ENCODE measurements around the gene COL24A1. TPM values are rescaled to one million over a fixed set of nuclear protein-coding genes. Genes with fewer than 3 reads are reported as not detected.

Gene COL24A1
- total RNA-seq, 5 donors from 2014 or later (not counting 1 experiment from before 2014, with no cell fraction given) = 0.06 to 0.40 (median 0.25) TPM

DNA sequence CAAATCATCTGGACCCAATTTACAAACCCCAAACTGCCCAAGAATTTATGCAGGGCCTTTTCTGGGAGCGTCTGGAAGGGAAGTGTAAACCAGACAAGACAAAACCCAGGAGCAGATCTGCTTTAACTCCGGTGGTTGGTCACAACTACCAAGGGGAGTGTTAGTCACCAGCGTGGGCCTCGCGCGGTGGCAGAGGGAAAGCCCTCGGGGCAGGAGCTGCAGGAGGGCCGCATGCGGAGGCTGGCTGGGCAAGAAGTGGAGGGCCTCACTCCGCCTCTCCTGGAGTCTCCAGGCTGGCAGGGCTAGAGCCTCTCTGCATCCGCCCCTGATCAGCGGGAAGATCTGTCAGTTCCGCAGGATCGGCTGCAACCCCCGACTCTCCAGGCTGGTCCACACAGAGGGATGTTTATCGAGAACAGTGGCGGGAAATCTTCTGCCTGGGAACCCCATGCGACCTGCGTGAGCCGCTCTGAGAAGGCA lies 2.0 kb downstream of the COL24A1 start:
- CTCF ChIA-PET = no interaction called here
- DNase-seq (no peak), ATAC-seq (replicated peaks in 1 of 4) (no peak)
- Histone ChIP-seq H3K9me3 (peaks cover 2% of the 10 kb centered on the region), H3K27me3 (replicated peaks in 1 of 2; ENCODE audit: control insufficient read depth in 2 of 2, extremely low read depth in 1 of 2, insufficient read depth in 2 of 2, low read length in 1 of 2) (peaks cover 2 to 25% of the 10 kb centered on the region in 2 experiments), H3K4me1 (ENCODE audit: control insufficient read depth in 1 of 2, extremely low read depth in 1 of 2, insufficient read depth in 2 of 2, low read length in 2 of 2) (peaks cover 6 to 15% of the 10 kb centered on the region in 2 experiments), H3K4me3 (ENCODE audit: control insufficient read depth in 1 of 2, extremely low read depth in 1 of 2, low read length in 1 of 2) (no peak overlapping the region), H3K27ac (ENCODE audit: low read length) (no peak overlapping the region), H3K36me3 (ENCODE audit: control insufficient read depth in 2 of 2, extremely low read depth in 1 of 2, insufficient read depth in 1 of 2, low read length in 1 of 2) (no peaks in the 10 kb centered on the region)
- WGBS (ENCODE audit: insufficient coverage) = 93% methylated on average over 15 of the region's 20 CpGs
- peaks cover 0 to 9% (median 6%) of the 10 kb centered on the region in 3 donors for H3K4me1 Mint-ChIP-seq
- H3K36me3 Mint-ChIP-seq = no peaks in the 10 kb centered on the region
- H3K9me3 Mint-ChIP-seq = no peaks in the 10 kb centered on the region
- POLR2A ChIA-PET = no interaction called here
- H3K27ac Mint-ChIP-seq = no peak overlapping the region
- no peak overlapping the region for H3K4me3 Mint-ChIP-seq
- peaks cover 31 to 32% of the 10 kb centered on the region in 2 donors for H3K27me3 Mint-ChIP-seq

DNA sequence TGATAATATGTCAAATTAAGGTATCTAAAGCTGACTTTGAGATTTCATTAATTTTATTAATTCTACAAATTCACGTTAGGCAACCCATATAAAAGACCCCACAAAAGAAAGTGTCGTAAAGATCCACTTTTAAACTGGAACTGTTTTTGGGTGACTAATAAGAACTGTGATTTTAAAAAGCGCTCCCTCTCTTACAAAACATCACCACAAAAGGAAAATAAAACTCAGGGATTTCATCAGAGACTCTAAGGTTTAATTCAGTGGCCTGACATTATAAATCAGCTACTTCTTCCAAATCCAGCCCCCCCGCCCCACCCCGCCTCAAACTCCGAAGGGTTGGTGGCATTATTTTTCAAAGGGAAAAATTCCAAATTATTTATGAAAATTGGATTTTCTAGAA lies 2.7 kb downstream of the COL24A1 start:
- peaks cover 2% of the 10 kb centered on the region for H3K9me3 ChIP-seq
- Mint-ChIP-seq H3K9me3 (no peaks in the 10 kb centered on the region), H3K4me3 (no peak overlapping the region), H3K27ac (no peak overlapping the region), H3K4me1 (peaks cover 0 to 9% (median 6%) of the 10 kb centered on the region in 3 donors), H3K27me3 (peaks cover 30 to 32% of the 10 kb centered on the region in 2 donors), H3K36me3 (no peaks in the 10 kb centered on the region)
- H3K4me3 ChIP-seq (ENCODE audit: control insufficient read depth in 1 of 2, extremely low read depth in 1 of 2, low read length in 1 of 2) = no peak overlapping the region
- WGBS (ENCODE audit: insufficient coverage) = no CpG with 5 or more reads among the region's 6 CpGs
- H3K4me1 ChIP-seq (ENCODE audit: control insufficient read depth in 1 of 2, extremely low read depth in 1 of 2, insufficient read depth in 2 of 2, low read length in 2 of 2) = peaks cover 6 to 15% of the 10 kb centered on the region in 2 experiments
- no peak overlapping the region for H3K27ac ChIP-seq (ENCODE audit: low read length)
- POLR2A ChIA-PET = no interaction called here
- CTCF ChIA-PET = no interaction called here
- DNase-seq (no peak), ATAC-seq (replicated peaks in 1 of 4) (no peak)
- peaks cover 2 to 25% of the 10 kb centered on the region in 2 experiments for H3K27me3 ChIP-seq (replicated peaks in 1 of 2; ENCODE audit: control insufficient read depth in 2 of 2, extremely low read depth in 1 of 2, insufficient read depth in 2 of 2, low read length in 1 of 2)
- H3K36me3 ChIP-seq (ENCODE audit: control insufficient read depth in 2 of 2, extremely low read depth in 1 of 2, insufficient read depth in 1 of 2, low read length in 1 of 2) = no peaks in the 10 kb centered on the region

- no peak overlapping the region for H3K27ac Mint-ChIP-seq
- Histone ChIP-seq H3K36me3 (ENCODE audit: control insufficient read depth in 2 of 2, extremely low read depth in 1 of 2, insufficient read depth in 1 of 2, low read length in 1 of 2) (no peaks in the 10 kb centered on the region), H3K4me3 (ENCODE audit: control insufficient read depth in 1 of 2, extremely low read depth in 1 of 2, low read length in 1 of 2) (no peak overlapping the region), H3K4me1 (ENCODE audit: control insufficient read depth in 1 of 2, extremely low read depth in 1 of 2, insufficient read depth in 2 of 2, low read length in 2 of 2) (peaks cover 6 to 15% of the 10 kb centered on the region in 2 experiments), H3K27ac (ENCODE audit: low read length) (no peak overlapping the region), H3K9me3 (no peaks in the 10 kb centered on the region), H3K27me3 (replicated peaks in 1 of 2; ENCODE audit: control insufficient read depth in 2 of 2, extremely low read depth in 1 of 2, insufficient read depth in 2 of 2, low read length in 1 of 2) (peaks cover 2 to 25% of the 10 kb centered on the region in 2 experiments)
- H3K4me1 Mint-ChIP-seq = peaks cover 0 to 9% (median 6%) of the 10 kb centered on the region in 3 donors
- WGBS (ENCODE audit: insufficient coverage) = no CpG with 5 or more reads among the region's 1 CpG
- ChIA-PET POLR2A (no interaction called here), CTCF (no interaction called here)
- H3K9me3 Mint-ChIP-seq = no peaks in the 10 kb centered on the region
- peaks cover 27 to 28% of the 10 kb centered on the region in 2 donors for H3K27me3 Mint-ChIP-seq
- DNase-seq = no peak
- ATAC-seq (replicated peaks in 1 of 4) = no peak
- H3K36me3 Mint-ChIP-seq = no peaks in the 10 kb centered on the region
- no peak overlapping the region for H3K4me3 Mint-ChIP-seq
These were observed 3.7 kb downstream of the COL24A1 start for GRCh38 chr1:86152887-86153286.

DNA sequence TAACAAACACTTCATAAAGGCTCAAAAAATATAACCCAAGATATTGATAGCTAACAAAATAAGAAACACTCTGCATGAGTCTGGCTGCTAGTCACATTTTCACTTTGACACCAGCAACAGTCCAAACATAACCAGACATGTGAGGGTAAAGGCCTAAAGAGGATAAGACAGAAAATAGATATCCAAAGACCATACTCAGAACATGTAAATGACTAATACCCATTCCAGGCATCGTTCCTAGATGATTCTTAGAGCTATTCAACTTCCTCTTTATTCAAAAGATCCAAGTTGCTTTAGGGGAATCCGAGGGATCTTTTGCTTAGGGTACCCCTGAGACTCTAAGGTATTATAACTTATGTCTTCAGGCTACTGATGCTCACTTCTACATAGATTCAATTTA lies 5.1 kb downstream of the COL24A1 start:
- DNase-seq (no peak), ATAC-seq (replicated peaks in 1 of 4) (no peak)
- Histone ChIP-seq H3K36me3 (ENCODE audit: control insufficient read depth in 2 of 2, extremely low read depth in 1 of 2, insufficient read depth in 1 of 2, low read length in 1 of 2) (no peaks in the 10 kb centered on the region), H3K27me3 (replicated peaks in 1 of 2; ENCODE audit: control insufficient read depth in 2 of 2, extremely low read depth in 1 of 2, insufficient read depth in 2 of 2, low read length in 1 of 2) (peaks cover 0 to 20% of the 10 kb centered on the region in 2 experiments), H3K27ac (ENCODE audit: low read length) (no peak overlapping the region), H3K4me3 (ENCODE audit: control insufficient read depth in 1 of 2, extremely low read depth in 1 of 2, low read length in 1 of 2) (no peak overlapping the region), H3K4me1 (ENCODE audit: control insufficient read depth in 1 of 2, extremely low read depth in 1 of 2, insufficient read depth in 2 of 2, low read length in 2 of 2) (peaks cover 3 to 11% of the 10 kb centered on the region in 2 experiments), H3K9me3 (no peaks in the 10 kb centered on the region)
- ChIA-PET CTCF (no interaction called here), POLR2A (no interaction called here)
- H3K9me3 Mint-ChIP-seq = no peaks in the 10 kb centered on the region
- H3K27me3 Mint-ChIP-seq = peaks cover 17 to 18% of the 10 kb centered on the region in 2 donors
- H3K4me3 Mint-ChIP-seq = no peak overlapping the region
- H3K4me1 Mint-ChIP-seq = peaks cover 0 to 4% (median 2%) of the 10 kb centered on the region in 3 donors
- no CpG with 5 or more reads among the region's 2 CpGs for WGBS (ENCODE audit: insufficient coverage)
- no peak overlapping the region for H3K27ac Mint-ChIP-seq
- H3K36me3 Mint-ChIP-seq = no peaks in the 10 kb centered on the region

DNA sequence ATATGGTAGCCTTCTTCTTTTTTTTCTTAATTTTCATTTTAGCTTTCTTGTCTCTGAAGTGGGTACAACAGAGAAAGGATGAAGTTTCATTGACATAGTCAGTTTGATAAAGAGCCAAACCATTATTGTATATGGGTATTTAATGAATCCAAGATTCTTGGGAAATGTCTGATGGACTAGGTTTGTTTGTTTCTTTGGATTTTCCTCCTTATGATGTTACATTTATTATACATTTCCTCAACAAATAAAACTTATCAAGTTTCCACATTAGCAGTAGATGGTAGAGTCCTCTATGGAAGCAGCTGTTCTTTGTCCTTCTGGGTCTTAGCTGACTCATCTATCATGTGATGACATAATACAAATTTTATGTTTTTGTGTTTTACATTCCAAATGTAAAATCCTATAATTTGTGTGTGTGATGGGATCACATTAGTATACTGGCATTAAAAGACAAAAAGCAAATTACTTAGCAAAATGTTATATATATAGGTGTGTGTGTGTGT lies 6.0 kb downstream of the COL24A1 start:
- H3K9me3 Mint-ChIP-seq = no peaks in the 10 kb centered on the region
- Histone ChIP-seq H3K27ac (ENCODE audit: low read length) (no peak overlapping the region), H3K4me1 (ENCODE audit: control insufficient read depth in 1 of 2, extremely low read depth in 1 of 2, insufficient read depth in 2 of 2, low read length in 2 of 2) (peaks cover 0 to 5% of the 10 kb centered on the region in 2 experiments), H3K9me3 (no peaks in the 10 kb centered on the region), H3K27me3 (replicated peaks in 1 of 2; ENCODE audit: control insufficient read depth in 2 of 2, extremely low read depth in 1 of 2, insufficient read depth in 2 of 2, low read length in 1 of 2) (peaks cover 0 to 12% of the 10 kb centered on the region in 2 experiments), H3K4me3 (ENCODE audit: control insufficient read depth in 1 of 2, extremely low read depth in 1 of 2, low read length in 1 of 2) (no peak overlapping the region), H3K36me3 (ENCODE audit: control insufficient read depth in 2 of 2, extremely low read depth in 1 of 2, insufficient read depth in 1 of 2, low read length in 1 of 2) (no peaks in the 10 kb centered on the region)
- CTCF ChIA-PET = no interaction called here
- H3K27me3 Mint-ChIP-seq = peaks cover 12 to 18% of the 10 kb centered on the region in 2 donors
- H3K27ac Mint-ChIP-seq = no peak overlapping the region
- DNase-seq (no peak), ATAC-seq (replicated peaks in 1 of 4) (no peak)
- H3K36me3 Mint-ChIP-seq = no peaks in the 10 kb centered on the region
- H3K4me1 Mint-ChIP-seq = peaks cover 0 to 1% (median 0%) of the 10 kb centered on the region in 3 donors
- no peak overlapping the region for H3K4me3 Mint-ChIP-seq
- POLR2A ChIA-PET = no interaction called here

- Mint-ChIP-seq H3K4me3 (no peak overlapping the region), H3K27ac (no peak overlapping the region), H3K36me3 (no peaks in the 10 kb centered on the region), H3K9me3 (no peaks in the 10 kb centered on the region), H3K27me3 (peaks cover 5 to 14% of the 10 kb centered on the region in 2 donors), H3K4me1 (no peaks in the 10 kb centered on the region)
- Histone ChIP-seq H3K4me3 (ENCODE audit: control insufficient read depth in 1 of 2, extremely low read depth in 1 of 2, low read length in 1 of 2) (no peak overlapping the region), H3K27me3 (replicated peaks in 1 of 2; ENCODE audit: control insufficient read depth in 2 of 2, extremely low read depth in 1 of 2, insufficient read depth in 2 of 2, low read length in 1 of 2) (peaks cover 0 to 2% of the 10 kb centered on the region in 2 experiments), H3K27ac (ENCODE audit: low read length) (no peak overlapping the region), H3K4me1 (ENCODE audit: control insufficient read depth in 1 of 2, extremely low read depth in 1 of 2, insufficient read depth in 2 of 2, low read length in 2 of 2) (no peaks in the 10 kb centered on the region), H3K36me3 (ENCODE audit: control insufficient read depth in 2 of 2, extremely low read depth in 1 of 2, insufficient read depth in 1 of 2, low read length in 1 of 2) (no peaks in the 10 kb centered on the region), H3K9me3 (no peaks in the 10 kb centered on the region)
- ATAC-seq (replicated peaks in 1 of 4) (no peak), DNase-seq (no peak)
- POLR2A ChIA-PET = no interaction called here
- WGBS (ENCODE audit: insufficient coverage) = no CpG with 5 or more reads among the region's 1 CpG
- CTCF ChIA-PET = no interaction called here
These were observed 7.0 kb downstream of the COL24A1 start for GRCh38 chr1:86149591-86149990.

DNA sequence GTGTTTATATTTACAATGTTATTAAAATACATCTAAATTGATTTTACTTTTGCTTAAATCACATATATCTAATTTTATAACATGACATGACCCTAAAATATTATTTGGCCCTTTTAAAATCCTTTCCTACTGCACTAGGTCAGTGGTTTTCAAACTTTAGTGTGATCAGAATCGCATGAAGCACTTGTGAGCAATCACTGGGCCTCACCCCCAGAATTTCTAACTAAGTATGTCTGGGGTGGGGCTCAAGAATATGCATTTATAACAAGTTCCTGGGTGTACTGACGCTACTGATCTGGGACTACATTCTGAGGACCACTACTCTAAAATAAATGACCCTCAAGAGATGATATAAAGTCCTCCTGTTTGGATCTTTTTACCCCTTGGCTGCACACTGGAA lies 8.8 kb downstream of the COL24A1 start:
- CTCF ChIA-PET = no interaction called here
- POLR2A ChIA-PET = no interaction called here

More for the DNA sequence above, 8.8 kb downstream of the COL24A1 start:
- H3K36me3 ChIP-seq (ENCODE audit: control insufficient read depth in 2 of 2, extremely low read depth in 1 of 2, insufficient read depth in 1 of 2, low read length in 1 of 2) = no peaks in the 10 kb centered on the region
- H3K4me1 ChIP-seq (ENCODE audit: control insufficient read depth in 1 of 2, extremely low read depth in 1 of 2, insufficient read depth in 2 of 2, low read length in 2 of 2) = no peaks in the 10 kb centered on the region
- DNase-seq (no peak), ATAC-seq (replicated peaks in 1 of 4) (no peak)
- no peaks in the 10 kb centered on the region for H3K27me3 ChIP-seq (replicated peaks in 1 of 2; ENCODE audit: control insufficient read depth in 2 of 2, extremely low read depth in 1 of 2, insufficient read depth in 2 of 2, low read length in 1 of 2)
- H3K9me3 ChIP-seq = no peaks in the 10 kb centered on the region
- H3K27ac ChIP-seq (ENCODE audit: low read length) = no peak overlapping the region
- no peaks in the 10 kb centered on the region for H3K9me3 Mint-ChIP-seq
- no peak overlapping the region for H3K27ac Mint-ChIP-seq
- H3K36me3 Mint-ChIP-seq = no peaks in the 10 kb centered on the region
- peaks cover 0 to 3% of the 10 kb centered on the region in 2 donors for H3K27me3 Mint-ChIP-seq
- H3K4me1 Mint-ChIP-seq = no peaks in the 10 kb centered on the region
- H3K4me3 Mint-ChIP-seq = no peak overlapping the region
- H3K4me3 ChIP-seq (ENCODE audit: control insufficient read depth in 1 of 2, extremely low read depth in 1 of 2, low read length in 1 of 2) = no peak overlapping the region
- WGBS (ENCODE audit: insufficient coverage) = no CpG with 5 or more reads among the region's 2 CpGs

Data from T-cell (primary cell).